Activated T-cell treated with anti-CD3 and anti-CD28 coated beads, Interleukin-2, amount 50 U/mL, for 48 hours (primary cell): ENCODE measurements around the gene ANP32B.
"Not testable (repeated sequence)": the region's sequence is repeated elsewhere in the genome, so short reads cannot be mapped to it uniquely, and the experiment has no call there.

Experiments used
- DNase-seq, 2 experiments: peaks; one replicate each; pipeline ENCODE4 v3.0.0-alpha.2; 2020

The ANP32B gene

GRCh38 chr9:97982683-97983588 is at the start of gene ANP32B:
TSS of gene ANP32B (plus strand) at chr9:97983341. CDS start at chr9:97983556, 215 bp downstream.
- DNase-seq = peak; percentile 96 to 97

DNA sequence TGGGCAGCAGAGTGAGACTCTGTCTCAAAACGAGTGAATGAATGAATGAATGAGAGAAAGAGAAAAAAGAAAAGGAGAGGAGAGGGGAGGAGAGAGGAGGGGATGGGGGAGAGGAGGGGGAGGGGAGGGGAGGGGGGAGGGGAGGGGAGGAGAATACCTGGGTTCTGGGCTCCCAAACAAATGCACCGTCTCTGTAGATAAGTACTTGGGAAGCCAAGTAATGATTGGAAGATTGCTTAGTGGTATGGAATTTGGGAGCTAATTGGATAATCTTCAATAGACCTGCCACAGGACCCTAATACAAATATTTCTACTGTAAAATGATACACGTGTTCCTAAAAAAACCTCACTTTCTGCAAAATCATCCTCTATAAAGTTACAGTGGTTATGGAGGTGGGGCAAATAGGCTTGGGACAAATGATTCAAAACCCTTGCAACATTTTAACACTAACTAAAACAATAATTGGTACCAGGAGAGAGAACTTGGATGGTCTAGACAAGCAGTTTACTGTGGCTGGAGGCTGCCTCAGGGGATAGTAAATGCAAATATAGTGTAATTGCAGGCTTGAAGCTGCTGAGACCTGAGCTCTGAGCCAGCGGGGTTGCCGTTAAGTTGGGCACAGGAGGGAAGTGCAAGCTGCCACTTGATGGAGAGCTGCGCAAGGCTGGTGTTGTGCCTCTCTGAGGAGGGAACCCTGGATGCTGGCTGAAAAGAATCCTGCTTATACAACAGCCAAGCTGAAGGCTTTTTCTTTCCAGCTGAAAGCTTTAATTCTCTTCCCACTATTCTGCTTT is 48.6 kb upstream of the ANP32B start:
- no peak for DNase-seq

DNA sequence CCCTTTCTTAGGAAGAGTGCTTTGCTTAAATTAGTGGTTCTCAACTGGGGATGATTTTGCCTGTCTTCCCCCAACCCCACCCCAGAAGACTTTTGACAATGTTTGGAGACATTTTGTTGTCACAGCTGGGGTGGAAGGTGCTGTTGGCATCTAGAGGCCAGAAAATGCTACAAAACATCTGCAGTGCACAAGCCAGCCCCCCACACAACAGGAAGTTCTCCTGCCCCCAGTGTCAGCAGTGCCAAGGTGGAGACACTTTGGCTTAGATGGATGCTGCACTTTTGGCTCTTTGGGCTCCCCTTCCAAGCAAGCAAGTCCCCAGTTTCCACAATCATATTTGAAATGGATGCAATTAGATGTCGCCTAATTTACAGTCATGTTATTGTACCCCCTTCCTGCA is 47.9 kb upstream of the ANP32B start:
- no peak for DNase-seq

DNA sequence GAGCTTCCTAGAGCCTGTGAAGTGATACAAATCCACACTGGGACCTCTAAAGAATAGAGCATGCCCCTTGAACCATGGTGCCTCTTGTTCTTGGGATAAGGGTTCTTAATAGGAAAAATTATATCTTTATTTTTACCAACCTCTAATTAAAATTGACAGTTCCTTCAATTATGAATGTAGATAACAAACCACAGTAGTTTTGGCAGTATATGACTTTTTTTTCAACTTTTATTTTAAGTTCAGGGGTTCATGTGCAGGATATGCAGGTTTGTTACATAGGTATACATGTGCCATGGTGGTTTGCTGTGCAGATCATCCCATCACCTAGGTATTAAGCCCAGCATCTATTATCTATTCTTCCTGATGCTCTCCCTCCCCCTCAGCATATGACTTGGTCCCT is 46.1 kb upstream of the ANP32B start:
- no peak for DNase-seq

- peak; percentile 39 to 49 for DNase-seq
These were observed 45.0 kb upstream of the ANP32B start, which contains the start of gene HEMGN for GRCh38 chr9:97938081-97938644. TSS of gene HEMGN (minus strand) at chr9:97938172. CDS start at chr9:97938136, 36 bp downstream.

DNA sequence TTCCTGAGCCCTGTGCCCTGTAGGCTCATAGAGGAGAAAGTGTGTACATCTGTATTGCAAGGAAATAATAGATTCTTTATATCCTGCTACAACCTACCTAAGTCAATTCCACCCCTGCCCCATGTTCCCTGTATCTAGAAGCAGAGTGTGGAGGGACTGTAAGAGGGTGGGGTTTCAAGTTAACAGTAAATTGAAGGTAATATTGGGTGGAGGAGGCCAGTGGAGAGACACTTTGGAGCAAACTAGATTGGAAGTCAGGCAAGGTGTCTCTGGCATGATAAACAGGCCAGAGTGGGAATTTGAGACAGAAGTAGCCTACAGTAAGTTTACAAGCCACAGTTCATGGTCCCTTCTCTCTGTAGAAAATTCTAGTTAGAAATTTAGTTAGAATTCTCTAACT is 42.9 kb upstream of the ANP32B start:
- no peak for DNase-seq

- no peak for DNase-seq
These were observed 42.4 kb upstream of the ANP32B start for GRCh38 chr9:97940741-97941140.

- DNase-seq = no peak
These were observed 41.8 kb upstream of the ANP32B start for GRCh38 chr9:97941323-97941722.

DNA sequence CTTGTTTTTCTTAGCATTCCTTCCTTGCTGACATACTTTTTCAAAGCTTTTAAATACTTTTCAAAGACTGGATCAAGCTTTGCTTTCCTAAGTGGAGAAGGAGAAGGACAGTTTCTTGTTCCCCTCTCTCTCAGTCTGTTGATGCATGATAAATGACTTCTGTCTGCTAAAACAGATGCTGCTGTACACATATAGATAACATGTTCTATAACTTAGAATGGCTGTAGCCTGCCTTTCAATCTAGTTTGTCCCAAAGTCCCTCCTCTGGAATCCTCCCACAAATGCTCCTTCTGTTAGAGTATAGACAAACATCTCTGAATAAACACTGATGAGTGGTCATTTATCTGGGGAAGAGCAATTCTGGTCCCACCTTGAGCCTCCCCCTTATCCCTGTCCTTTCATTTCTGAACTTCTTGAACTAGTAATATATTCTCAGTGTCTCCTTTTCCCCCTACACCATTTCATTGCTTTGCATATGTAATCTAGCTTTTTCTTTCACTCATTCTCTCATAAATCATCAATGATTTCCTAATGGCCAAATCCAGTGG is 39.8 kb upstream of the ANP32B start:
- no peak for DNase-seq

DNA sequence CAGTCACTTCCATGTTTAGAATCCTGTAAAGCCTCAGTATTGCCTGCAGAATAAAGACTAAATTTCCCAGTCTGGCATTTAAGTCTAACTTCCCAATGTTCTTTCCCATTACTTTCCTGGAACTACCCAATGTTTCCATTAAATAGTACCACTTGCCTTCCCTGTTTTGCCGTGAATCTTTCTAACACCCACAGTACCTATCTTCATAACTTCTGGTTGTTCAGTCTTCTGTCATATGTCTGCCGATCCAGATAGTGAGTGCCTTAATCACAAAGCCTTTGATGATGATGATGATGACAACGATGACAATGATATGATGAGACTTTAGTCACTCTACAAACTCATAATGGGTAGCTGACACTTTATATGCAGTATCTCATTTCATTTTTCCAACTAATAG is 38.5 kb upstream of the ANP32B start:
- no peak for DNase-seq

DNA sequence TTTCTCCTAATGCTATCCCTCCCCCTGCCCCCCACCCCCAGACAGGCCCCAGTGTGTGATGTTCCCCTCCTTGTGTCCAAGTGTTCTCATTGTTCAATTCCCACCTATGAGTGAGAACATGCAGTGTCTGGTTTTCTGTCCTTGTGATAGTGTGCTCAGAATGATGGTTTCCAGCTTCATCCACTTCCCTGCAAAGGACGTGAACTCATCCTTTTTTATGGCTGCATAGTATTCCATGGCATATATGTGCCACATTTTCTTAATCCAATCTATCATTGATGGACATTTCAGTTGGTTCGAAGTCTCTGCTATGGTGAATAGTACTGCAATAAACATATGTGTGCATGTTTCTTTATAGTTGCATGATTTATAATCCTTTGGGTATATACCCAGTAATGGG is 37.7 kb upstream of the ANP32B start:
- not testable (repeated sequence) for DNase-seq

DNA sequence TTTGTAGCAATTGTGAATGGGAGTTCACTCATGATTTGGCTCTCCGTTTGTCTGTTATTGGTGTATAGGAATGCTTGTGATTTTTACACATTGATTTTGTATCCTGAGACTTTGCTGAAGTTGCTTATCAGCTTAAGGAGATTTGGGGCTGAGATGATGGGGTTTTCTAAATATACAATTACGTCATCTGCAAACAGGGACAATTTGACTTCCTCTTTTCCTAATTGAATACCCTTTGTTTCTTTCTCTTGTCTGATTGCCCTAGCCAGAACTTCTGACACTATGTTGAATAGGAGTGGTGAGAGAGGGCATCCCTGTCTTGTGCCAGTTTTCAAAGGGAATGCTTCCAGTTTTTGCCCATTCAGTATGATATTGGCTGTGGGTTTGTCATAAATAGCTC is 36.0 kb upstream of the ANP32B start:
- not testable (repeated sequence) for DNase-seq

- not testable (repeated sequence) for DNase-seq
These were observed 32.3 kb upstream of the ANP32B start for GRCh38 chr9:97950873-97951272.

GRCh38 chr9:97954550-97954989 is 28.6 kb upstream of the ANP32B start:
- peak; percentile 50 to 64 for DNase-seq

- no peak for DNase-seq
These were observed 26.8 kb upstream of the ANP32B start for GRCh38 chr9:97956331-97956730.

DNA sequence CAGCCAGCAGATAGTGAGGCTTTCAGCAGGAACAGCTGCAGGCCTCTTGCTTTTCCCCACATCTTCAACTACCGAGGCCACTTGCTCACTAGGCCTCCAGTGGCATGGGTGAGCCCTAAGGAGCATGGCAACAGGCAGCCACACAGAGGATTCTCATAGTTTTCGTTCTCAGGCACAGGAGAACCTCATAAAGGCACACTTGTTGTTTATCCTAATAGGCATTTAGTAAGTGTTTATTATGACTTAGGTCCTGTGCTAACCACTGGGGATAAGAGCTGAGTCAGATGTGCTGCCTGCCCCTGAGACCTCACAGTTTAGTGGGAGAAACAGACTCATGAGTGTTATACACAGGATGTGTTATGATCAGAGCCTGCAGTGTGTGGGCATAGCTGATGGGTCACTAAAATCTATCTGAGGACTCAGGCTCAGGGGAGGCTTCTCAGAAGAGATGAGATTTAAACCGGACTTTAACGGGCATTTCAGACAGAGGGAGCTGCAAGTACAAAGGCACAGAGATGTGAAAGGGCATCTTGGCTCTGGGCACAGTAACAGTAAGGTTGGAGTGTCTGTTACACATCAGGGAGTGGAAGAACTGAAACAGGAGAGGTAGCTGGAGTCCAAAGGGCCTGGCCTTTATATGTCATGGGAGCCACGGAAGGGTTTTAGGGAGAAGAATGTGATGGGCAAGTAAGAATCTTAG is 24.2 kb upstream of the ANP32B start:
- no peak for DNase-seq

DNA sequence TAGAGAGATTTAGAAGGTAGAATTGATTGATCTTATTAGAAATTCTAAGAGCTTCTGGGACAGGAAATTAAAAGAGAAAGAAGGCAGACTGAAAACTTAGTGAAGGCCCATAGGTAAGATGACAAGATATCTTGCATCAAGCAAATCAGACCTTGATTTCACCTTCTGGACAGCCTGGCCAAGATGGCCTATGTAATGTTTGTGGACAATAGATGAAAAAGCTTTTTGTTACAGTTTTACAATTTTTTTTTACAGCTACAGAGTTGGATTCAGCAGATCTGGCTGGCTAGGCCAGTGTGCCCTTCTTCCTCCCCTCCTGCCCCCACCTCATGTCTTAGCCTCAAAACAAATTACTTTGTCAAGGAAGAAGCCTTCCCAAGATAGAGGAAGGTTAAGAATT is 23.6 kb upstream of the ANP32B start:
- no peak for DNase-seq

DNA sequence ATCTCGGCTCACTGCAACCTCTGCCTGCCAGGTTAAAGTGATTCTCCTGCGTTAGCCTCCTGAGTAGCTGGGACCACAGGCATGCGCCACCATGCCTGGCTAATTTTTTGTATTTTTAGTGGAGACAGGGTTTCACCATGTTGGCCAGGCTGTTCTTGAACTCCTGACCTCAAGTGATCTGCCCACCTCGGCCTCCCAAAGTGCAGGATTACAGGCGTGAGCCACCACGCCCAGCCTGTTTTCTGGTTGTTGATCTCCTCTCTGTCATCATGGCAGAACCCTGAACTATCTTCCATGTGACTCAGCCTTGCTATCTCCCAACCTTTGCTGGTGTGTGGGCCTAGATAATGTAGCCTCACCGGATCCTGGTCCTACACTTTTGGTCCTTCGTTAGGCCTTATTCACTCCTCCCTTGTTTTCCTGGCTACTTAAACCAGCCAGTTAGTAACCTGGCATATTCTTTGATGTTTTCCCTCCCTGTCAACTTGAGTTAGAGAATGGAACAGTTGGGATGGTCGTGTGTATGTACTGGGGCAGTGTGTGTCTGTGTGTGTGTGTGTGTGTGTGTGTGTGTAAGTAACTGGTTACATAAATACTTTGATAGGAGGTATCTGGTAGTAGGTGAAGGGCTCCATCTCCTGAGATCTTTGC is 22.3 kb upstream of the ANP32B start:
- not testable (repeated sequence) for DNase-seq

DNA sequence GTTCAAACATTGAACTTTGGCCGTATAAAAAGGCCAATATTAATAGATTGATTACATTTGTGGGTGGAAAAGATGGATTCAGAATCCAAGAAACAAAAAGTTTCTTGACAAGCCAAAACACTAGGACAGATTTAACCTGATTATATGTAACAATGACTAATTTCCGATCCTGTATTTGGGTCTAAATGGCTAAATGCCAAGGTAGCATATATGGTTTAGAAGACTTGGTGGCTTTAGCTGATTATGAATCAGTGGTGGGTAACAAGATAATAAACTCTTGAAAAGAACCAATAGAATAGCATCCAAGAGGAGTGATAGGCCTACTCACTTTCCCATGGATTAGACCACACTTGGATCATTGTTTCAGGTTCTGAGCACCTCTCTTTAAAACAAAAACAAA is 21.8 kb upstream of the ANP32B start:
- DNase-seq = no peak

- no peak for DNase-seq
These were observed 21.0 kb upstream of the ANP32B start for GRCh38 chr9:97962136-97962535.

DNA sequence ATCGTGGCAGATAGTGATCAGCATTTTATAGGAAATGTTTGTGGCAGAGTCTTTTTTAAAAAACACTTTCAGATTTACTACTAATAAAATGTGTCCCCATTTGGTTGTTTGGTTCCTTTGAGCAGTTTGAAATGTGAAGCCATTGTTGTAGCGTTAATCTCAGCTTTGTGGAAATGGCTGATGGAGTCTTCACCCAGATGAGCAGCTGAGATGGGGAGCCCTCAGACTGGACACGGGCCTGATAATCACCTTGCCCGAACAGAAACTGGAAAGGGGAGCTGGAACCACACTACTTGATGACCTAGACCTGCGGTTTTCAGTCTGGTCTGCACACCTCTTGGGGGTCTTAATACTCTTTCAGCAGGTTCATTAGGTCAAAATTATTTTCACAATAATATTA is 20.6 kb upstream of the ANP32B start:
- DNase-seq = no peak

GRCh38 chr9:97963232-97963631 is 19.9 kb upstream of the ANP32B start:
- DNase-seq = no peak
